HG03342 (cell line): ENCODE results near the gene GMPR.

ENCODE experiments used
- ATAC-seq: cut with Tn5 transposase; IDR thresholded peaks from one replicate; pipeline ENCODE4 v1.9.1; 2021; ENCODE audit warnings: mild to moderate bottlenecking, moderate library complexity; ENCODE audit not compliant: unreplicated experiment

Gene GMPR

GRCh38 chr6:16324606-16325225, 86.3 kb downstream of the GMPR start:
- ATAC-seq = no peak

GRCh38 chr6:16326531-16326930, 88.1 kb downstream of the GMPR start:
- no peak for ATAC-seq

- ATAC-seq = no peak
Observed at GRCh38 chr6:16326971-16327776, 88.8 kb downstream of the GMPR start.

GRCh38 chr6:16327777-16328325, 89.5 kb downstream of the GMPR start:
- ATAC-seq = no peak

GRCh38 chr6:16329233-16329632, 90.8 kb downstream of the GMPR start:
- ATAC-seq = no peak

GRCh38 chr6:16331384-16332174, 93.2 kb downstream of the GMPR start:
- peak; percentile 69 for ATAC-seq

GRCh38 chr6:16332175-16332542, 93.8 kb downstream of the GMPR start:
- ATAC-seq = peak; percentile 85

- ATAC-seq = no peak
Observed at GRCh38 chr6:16333580-16333979, 95.2 kb downstream of the GMPR start.

- ATAC-seq = no peak
Observed at GRCh38 chr6:16334671-16335070, 96.3 kb downstream of the GMPR start.

- no peak for ATAC-seq
Observed at GRCh38 chr6:16335176-16335575, 96.8 kb downstream of the GMPR start.

- ATAC-seq = no peak
Observed at GRCh38 chr6:16336056-16336818, 97.8 kb downstream of the GMPR start.

GRCh38 chr6:16336911-16337294, 98.5 kb downstream of the GMPR start:
- no peak for ATAC-seq

- no peak for ATAC-seq
Observed at GRCh38 chr6:16337295-16337975, 99.0 kb downstream of the GMPR start.

- ATAC-seq = no peak
Observed at GRCh38 chr6:16338577-16339264, 100.3 kb downstream of the GMPR start.

GRCh38 chr6:16339265-16339587, 100.8 kb downstream of the GMPR start:
- ATAC-seq = no peak

GRCh38 chr6:16343593-16343992, 105.2 kb downstream of the GMPR start:
- no peak for ATAC-seq

GRCh38 chr6:16344756-16345155, 106.4 kb downstream of the GMPR start:
- no peak for ATAC-seq
